SK-N-SH treated with all-trans-retinoic acid at 6 μM for 48 hours (cell line): Measurements from ENCODE around the gene CDC14B.

ENCODE experiments used
- ARNTL ChIP-seq: fragments of 450-650 bp; formaldehyde crosslinking; IDR thresholded peaks from 2 replicates; pipeline ENCODE4 v1.5.0; 2020; ENCODE audit warnings: low read depth, mild to moderate bottlenecking, moderate library complexity, borderline replicate concordance
- CSDC2 ChIP-seq: fragments of 250-450 bp; sonication (Bioruptor Pico); IDR thresholded peaks from 2 replicates; pipeline ENCODE4 v1.5.0; 2020; ENCODE audit warnings: mild to moderate bottlenecking, moderate library complexity
- ISL1 ChIP-seq: fragments of 250-450 bp; sonication (Bioruptor Pico); IDR thresholded peaks from 2 replicates; pipeline ENCODE4 v2.1.2; 2022; ENCODE audit warnings: mild to moderate bottlenecking, moderate library complexity
- OSR1 ChIP-seq: fragments of 250-450 bp; sonication (Bioruptor Pico); IDR thresholded peaks from 2 replicates; pipeline ENCODE4 v1.8.0; 2022; ENCODE audit warnings: moderate library complexity, mild to moderate bottlenecking, inconsistent platforms
- PPARA ChIP-seq: fragments of 250-450 bp; sonication (Bioruptor Pico); IDR thresholded peaks from 2 replicates; pipeline ENCODE4 v1.5.0; 2020; ENCODE audit warnings: mild to moderate bottlenecking, borderline replicate concordance
- TOX ChIP-seq: fragments of 250-450 bp; sonication (Bioruptor Pico); IDR thresholded peaks from 2 replicates; pipeline ENCODE4 v1.8.0; 2021; ENCODE audit warnings: mild to moderate bottlenecking, moderate library complexity, borderline replicate concordance
- ZC3H10 ChIP-seq: fragments of 250-450 bp; sonication (Bioruptor Pico); IDR thresholded peaks from 2 replicates; pipeline ENCODE4 v1.5.1; 2021; ENCODE audit warnings: mild to moderate bottlenecking, moderate library complexity
- ZFP3 ChIP-seq: fragments of 250-450 bp; sonication (Bioruptor Pico); IDR thresholded peaks from 2 replicates; pipeline ENCODE4 v1.5.0; 2020; ENCODE audit warnings: mild to moderate bottlenecking, moderate library complexity
- ZNF70 ChIP-seq: fragments of 450-650 bp; formaldehyde crosslinking; IDR thresholded peaks from 2 replicates; pipeline ENCODE4 v1.5.0; 2020; ENCODE audit warnings: mild to moderate bottlenecking, moderate library complexity
- TF ChIP-seq, protein P1 (sequence below): fragments of 250-450 bp; sonication (Bioruptor Pico); IDR thresholded peaks from 2 replicates; pipeline ENCODE4 v1.8.0; 2020; ENCODE audit warnings: mild to moderate bottlenecking, moderate library complexity, borderline replicate concordance
- TF ChIP-seq, protein P2 (sequence below): fragments of 250-450 bp; sonication (Bioruptor Pico); IDR thresholded peaks from 2 replicates; pipeline ENCODE4 v1.5.1; 2020; ENCODE audit warnings: low read depth, mild to moderate bottlenecking, moderate library complexity

GRCh38 chr9:96514800-96515158 is 104.9 kb downstream of the CDC14B start:
- TF ChIP-seq, protein P1, sequence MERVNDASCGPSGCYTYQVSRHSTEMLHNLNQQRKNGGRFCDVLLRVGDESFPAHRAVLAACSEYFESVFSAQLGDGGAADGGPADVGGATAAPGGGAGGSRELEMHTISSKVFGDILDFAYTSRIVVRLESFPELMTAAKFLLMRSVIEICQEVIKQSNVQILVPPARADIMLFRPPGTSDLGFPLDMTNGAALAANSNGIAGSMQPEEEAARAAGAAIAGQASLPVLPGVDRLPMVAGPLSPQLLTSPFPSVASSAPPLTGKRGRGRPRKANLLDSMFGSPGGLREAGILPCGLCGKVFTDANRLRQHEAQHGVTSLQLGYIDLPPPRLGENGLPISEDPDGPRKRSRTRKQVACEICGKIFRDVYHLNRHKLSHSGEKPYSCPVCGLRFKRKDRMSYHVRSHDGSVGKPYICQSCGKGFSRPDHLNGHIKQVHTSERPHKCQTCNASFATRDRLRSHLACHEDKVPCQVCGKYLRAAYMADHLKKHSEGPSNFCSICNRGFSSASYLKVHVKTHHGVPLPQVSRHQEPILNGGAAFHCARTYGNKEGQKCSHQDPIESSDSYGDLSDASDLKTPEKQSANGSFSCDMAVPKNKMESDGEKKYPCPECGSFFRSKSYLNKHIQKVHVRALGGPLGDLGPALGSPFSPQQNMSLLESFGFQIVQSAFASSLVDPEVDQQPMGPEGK (CRISPR knock-in tag), result no peak
- TF ChIP-seq CSDC2 (no peak), ZC3H10 (CRISPR knock-in tag) (no peak), OSR1 (CRISPR knock-in tag) (no peak), ISL1 (CRISPR knock-in tag) (no peak), ARNTL (CRISPR knock-in tag) (no peak), TOX (CRISPR knock-in tag) (no peak), ZNF70 (CRISPR knock-in tag) (no peak), ZFP3 (CRISPR knock-in tag) (no peak), PPARA (CRISPR knock-in tag) (no peak)
- TF ChIP-seq, protein P2, sequence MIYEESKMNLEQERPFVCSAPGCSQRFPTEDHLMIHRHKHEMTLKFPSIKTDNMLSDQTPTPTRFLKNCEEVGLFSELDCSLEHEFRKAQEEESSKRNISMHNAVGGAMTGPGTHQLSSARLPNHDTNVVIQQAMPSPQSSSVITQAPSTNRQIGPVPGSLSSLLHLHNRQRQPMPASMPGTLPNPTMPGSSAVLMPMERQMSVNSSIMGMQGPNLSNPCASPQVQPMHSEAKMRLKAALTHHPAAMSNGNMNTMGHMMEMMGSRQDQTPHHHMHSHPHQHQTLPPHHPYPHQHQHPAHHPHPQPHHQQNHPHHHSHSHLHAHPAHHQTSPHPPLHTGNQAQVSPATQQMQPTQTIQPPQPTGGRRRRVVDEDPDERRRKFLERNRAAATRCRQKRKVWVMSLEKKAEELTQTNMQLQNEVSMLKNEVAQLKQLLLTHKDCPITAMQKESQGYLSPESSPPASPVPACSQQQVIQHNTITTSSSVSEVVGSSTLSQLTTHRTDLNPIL (CRISPR knock-in tag), result no peak
